PC-3 (cell line): ENCODE measurements around the gene ZNF687.

Source experiments
- EZH2 ChIP-seq: fragments of 300-600 bp; sonication (generic); IDR thresholded peaks from one replicate; pipeline ENCODE4 v1.6.1; 2017; ENCODE audit warnings: antibody characterized with exemption, mild to moderate bottlenecking, low read length; ENCODE audit not compliant: unreplicated experiment
- EZH2phosphoT487 ChIP-seq: fragments of 300-600 bp; sonication (generic); IDR thresholded peaks from 2 replicates; pipeline ENCODE4 v1.6.1; 2018; ENCODE audit warnings: mild to moderate bottlenecking, antibody characterized with exemption, low read length, borderline replicate concordance
- TF ChIP-seq, protein P1 (sequence below): fragments of 300-600 bp; sonication (generic); conservative IDR thresholded peaks from 2 replicates; pipeline ENCODE4 v1.5.1; 2017; ENCODE audit warnings: antibody characterized with exemption, low read depth, mild to moderate bottlenecking, low read length

GRCh38 chr1:151318975-151319374 lies 36.9 kb downstream of the ZNF687 start:
- TF ChIP-seq, protein P1, sequence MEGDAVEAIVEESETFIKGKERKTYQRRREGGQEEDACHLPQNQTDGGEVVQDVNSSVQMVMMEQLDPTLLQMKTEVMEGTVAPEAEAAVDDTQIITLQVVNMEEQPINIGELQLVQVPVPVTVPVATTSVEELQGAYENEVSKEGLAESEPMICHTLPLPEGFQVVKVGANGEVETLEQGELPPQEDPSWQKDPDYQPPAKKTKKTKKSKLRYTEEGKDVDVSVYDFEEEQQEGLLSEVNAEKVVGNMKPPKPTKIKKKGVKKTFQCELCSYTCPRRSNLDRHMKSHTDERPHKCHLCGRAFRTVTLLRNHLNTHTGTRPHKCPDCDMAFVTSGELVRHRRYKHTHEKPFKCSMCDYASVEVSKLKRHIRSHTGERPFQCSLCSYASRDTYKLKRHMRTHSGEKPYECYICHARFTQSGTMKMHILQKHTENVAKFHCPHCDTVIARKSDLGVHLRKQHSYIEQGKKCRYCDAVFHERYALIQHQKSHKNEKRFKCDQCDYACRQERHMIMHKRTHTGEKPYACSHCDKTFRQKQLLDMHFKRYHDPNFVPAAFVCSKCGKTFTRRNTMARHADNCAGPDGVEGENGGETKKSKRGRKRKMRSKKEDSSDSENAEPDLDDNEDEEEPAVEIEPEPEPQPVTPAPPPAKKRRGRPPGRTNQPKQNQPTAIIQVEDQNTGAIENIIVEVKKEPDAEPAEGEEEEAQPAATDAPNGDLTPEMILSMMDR = no peak
- TF ChIP-seq EZH2 = no peak
- TF ChIP-seq EZH2phosphoT487 = no peak
